ENCODE measurements around the gene LCOR. TPM values are rescaled to one million over a fixed set of nuclear protein-coding genes. Genes with fewer than 3 reads are reported as not detected.

The LCOR gene
- total and polyA plus RNA-seq, 2 of the 4 experiments (the other 2 are of a cell fraction), result 3.7 to 36.9 TPM

- intact Hi-C loops (cut with micrococcal nuclease), result no loop called here
- Histone ChIP-seq H3K23ac (ENCODE audit: low read depth, low read length) (no peak overlapping the region), H3K18ac (ENCODE audit: low read depth, low read length) (no peak overlapping the region), H3K14ac (replicated peaks; ENCODE audit: low read depth, low read length) (no peak overlapping the region), H4K5ac (ENCODE audit: low read depth, low read length) (no peak overlapping the region), H3K79me1 (ENCODE audit: low read depth in 1 of 2, low read length in 2 of 2) (no peaks in the 10 kb centered on the region), H2AFZ (replicated peaks; ENCODE audit: low read length, poor library complexity) (no peak overlapping the region), H4K91ac (ENCODE audit: insufficient read depth, low read depth, low read length) (no peak overlapping the region), H2BK20ac (ENCODE audit: low read depth, low read length) (no peak overlapping the region), H2BK15ac (ENCODE audit: low read depth, low read length) (no peak overlapping the region), H4K20me1 (ENCODE audit: insufficient read depth, low read length) (no peaks in the 10 kb centered on the region), H3K9me3 (ENCODE audit: control insufficient read depth, insufficient read depth, low read length) (peaks cover 9% of the 10 kb centered on the region), H3K27me3 (ENCODE audit: control insufficient read depth, insufficient read depth, low read length) (peaks cover 9% of the 10 kb centered on the region; the same call in 1 of the 2 replicates), H3K4me3 (ENCODE audit: insufficient read depth, low read depth, low read length) (no peak overlapping the region), H3K4ac (ENCODE audit: low read depth, low read length) (no peak overlapping the region), H3K9ac (ENCODE audit: low read depth, low read length) (no peak overlapping the region), H3K4me2 (ENCODE audit: low read depth, low read length) (no peak overlapping the region), H2AK9ac (replicated peaks; ENCODE audit: low read depth, low read length, poor library complexity) (no peak overlapping the region), H2BK120ac (ENCODE audit: low read depth, low read length) (no peak overlapping the region), H3K36me3 (ENCODE audit: control insufficient read depth, insufficient read depth, low read length) (no peaks in the 10 kb centered on the region), H2AK5ac (ENCODE audit: low read depth, low read length) (no peak overlapping the region), H3K56ac (ENCODE audit: extremely low read depth, insufficient read depth, low read length) (no peak overlapping the region), H2BK5ac (ENCODE audit: low read depth, low read length, poor library complexity, severe bottlenecking) (no peak overlapping the region), H3K4me1 (ENCODE audit: control insufficient read depth, insufficient read depth, low read length) (no peaks in the 10 kb centered on the region; the same call in 1 of the 2 replicates), H4K8ac (ENCODE audit: low read depth in 2 of 2, low read length in 2 of 2) (no peak overlapping the region), H3K9me1 (ENCODE audit: insufficient read depth, low read length) (no peaks in the 10 kb centered on the region), H3K27ac (ENCODE audit: insufficient read depth, low read length) (no peak overlapping the region)
- no peak for TF ChIP-seq MAZ (IDR thresholded peaks at IDR 0.05; ENCODE audit: borderline replicate concordance, low read depth, low read length)
- no peak for TF ChIP-seq MXI1 (IDR thresholded peaks at IDR 0.05; ENCODE audit: borderline replicate concordance, low read depth, low read length)
- TF ChIP-seq USF2 (IDR thresholded peaks at IDR 0.05; ENCODE audit: low read depth, low read length), result no peak
- TF ChIP-seq MAFK (IDR thresholded peaks at IDR 0.05; ENCODE audit: low read depth, low read length), result no peak
- TF ChIP-seq SMC3 (IDR thresholded peaks at IDR 0.05; ENCODE audit: low read depth, low read length), result no peak
- TF ChIP-seq RAD21 (IDR thresholded peaks at IDR 0.05; ENCODE audit: low read length), result no peak
- no peak for TF ChIP-seq CHD1 (IDR thresholded peaks at IDR 0.05; ENCODE audit: low read depth, low read length)
- no peak for TF ChIP-seq BHLHE40 (IDR thresholded peaks at IDR 0.05; ENCODE audit: low read depth, low read length)
- no peak for TF ChIP-seq RFX5 (IDR thresholded peaks at IDR 0.05; ENCODE audit: low read depth, low read length)
- TF ChIP-seq FOS (IDR thresholded peaks at IDR 0.05; ENCODE audit: low read depth, low read length), result no peak
- TF ChIP-seq POLR2A (IDR thresholded peaks at IDR 0.05; ENCODE audit: low read depth, low read length), result no peak
- no peak for TF ChIP-seq CEBPB (IDR thresholded peaks at IDR 0.05; ENCODE audit: low read depth, low read length)
- no peak for TF ChIP-seq NFE2L2 (IDR thresholded peaks at IDR 0.05; ENCODE audit: low read depth, low read length)
- no peak for TF ChIP-seq RCOR1 (IDR thresholded peaks at IDR 0.05; ENCODE audit: insufficient replicate concordance, low read length)
- dilution Hi-C loops (cut with HindIII; ENCODE audit: low sequenced_read_pairs, unreplicated experiment), result no loop called here
- DNase-seq (no peak), ATAC-seq (ENCODE audit: low read depth) (no peak)
- 83% methylated on average over 6 of the region's 8 CpGs; no CpG with 5 or more reads in 1 of the 2 experiments for WGBS, 2 experiments (ENCODE audit: extremely low coverage in 2 of 2, insufficient read length in 1 of 2)
- no TSS peak for BruUV-seq (replicated peaks)
- in situ Hi-C loops (cut with MboI; ENCODE audit: low sequenced_read_pairs), result no loop called here
- ChIA-PET POLR2A (ENCODE audit: unreplicated experiment) (no interaction called here), CTCF (no interaction called here)
Observed at GRCh38 chr10:97003804-97004201, 171.7 kb downstream of the LCOR start.

Data from IMR-90 (cell line).